GM10266 (cell line): ENCODE data around the gene TAB3.

ENCODE experiments used
- DNase-seq: peaks from one replicate; pipeline ENCODE4 v3.0.0; 2012; ENCODE audit errors: extremely low spot score
- CTCF ChIP-seq: IDR thresholded peaks from 2 replicates; pipeline ENCODE4 v1.5.1; 2012; ENCODE audit warnings: mild to moderate bottlenecking, low read depth; ENCODE audit not compliant: control insufficient read depth, insufficient read depth; ENCODE audit errors: missing control alignments

TAB3 gene

GRCh38 chrX:30887721-30888120, 1.3 kb downstream of the TAB3 start:
- DNase-seq: peak; percentile 13
- TF ChIP-seq CTCF: no peak

GRCh38 chrX:30887288-30887687, 1.8 kb downstream of the TAB3 start:
- no peak for TF ChIP-seq CTCF
- DNase-seq: no peak

GRCh38 chrX:30885136-30885535, 3.9 kb downstream of the TAB3 start:
- DNase-seq: no peak
- no peak for TF ChIP-seq CTCF

- TF ChIP-seq CTCF: no peak
- DNase-seq: no peak
Observed at GRCh38 chrX:30883138-30883537, 5.9 kb downstream of the TAB3 start.

- DNase-seq: no peak
- no peak for TF ChIP-seq CTCF
Observed at GRCh38 chrX:30881797-30882196, 7.3 kb downstream of the TAB3 start.

- TF ChIP-seq CTCF: no peak
- DNase-seq: no peak
Observed at GRCh38 chrX:30881390-30881789, 7.7 kb downstream of the TAB3 start.

GRCh38 chrX:30880058-30880457, 9.0 kb downstream of the TAB3 start:
- TF ChIP-seq CTCF: no peak
- no peak for DNase-seq
